ENCODE results near the gene EMILIN3.

EMILIN3 gene

DNA sequence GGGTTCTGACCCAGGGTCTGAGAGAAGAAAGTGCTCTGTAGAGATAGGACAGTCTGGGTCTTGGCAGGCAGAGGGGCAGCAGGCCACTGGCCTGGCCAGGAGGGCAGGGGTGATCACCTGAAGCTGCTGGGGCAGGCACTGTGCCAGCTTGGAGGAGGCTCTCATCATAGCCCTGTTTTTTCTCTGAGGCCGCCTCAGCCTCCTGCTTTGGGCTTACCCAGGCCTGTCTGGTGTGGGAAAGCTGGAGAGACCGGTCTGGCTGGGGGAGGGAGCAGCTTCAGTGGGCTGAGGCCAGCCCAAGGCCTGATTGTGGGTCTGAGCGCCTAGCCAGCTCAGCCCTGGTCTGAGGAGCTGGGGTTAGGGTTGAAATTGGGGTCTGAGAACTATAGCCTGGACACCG, 22.1 kb downstream of the EMILIN3 start:
- DNase-seq = no peak

DNA sequence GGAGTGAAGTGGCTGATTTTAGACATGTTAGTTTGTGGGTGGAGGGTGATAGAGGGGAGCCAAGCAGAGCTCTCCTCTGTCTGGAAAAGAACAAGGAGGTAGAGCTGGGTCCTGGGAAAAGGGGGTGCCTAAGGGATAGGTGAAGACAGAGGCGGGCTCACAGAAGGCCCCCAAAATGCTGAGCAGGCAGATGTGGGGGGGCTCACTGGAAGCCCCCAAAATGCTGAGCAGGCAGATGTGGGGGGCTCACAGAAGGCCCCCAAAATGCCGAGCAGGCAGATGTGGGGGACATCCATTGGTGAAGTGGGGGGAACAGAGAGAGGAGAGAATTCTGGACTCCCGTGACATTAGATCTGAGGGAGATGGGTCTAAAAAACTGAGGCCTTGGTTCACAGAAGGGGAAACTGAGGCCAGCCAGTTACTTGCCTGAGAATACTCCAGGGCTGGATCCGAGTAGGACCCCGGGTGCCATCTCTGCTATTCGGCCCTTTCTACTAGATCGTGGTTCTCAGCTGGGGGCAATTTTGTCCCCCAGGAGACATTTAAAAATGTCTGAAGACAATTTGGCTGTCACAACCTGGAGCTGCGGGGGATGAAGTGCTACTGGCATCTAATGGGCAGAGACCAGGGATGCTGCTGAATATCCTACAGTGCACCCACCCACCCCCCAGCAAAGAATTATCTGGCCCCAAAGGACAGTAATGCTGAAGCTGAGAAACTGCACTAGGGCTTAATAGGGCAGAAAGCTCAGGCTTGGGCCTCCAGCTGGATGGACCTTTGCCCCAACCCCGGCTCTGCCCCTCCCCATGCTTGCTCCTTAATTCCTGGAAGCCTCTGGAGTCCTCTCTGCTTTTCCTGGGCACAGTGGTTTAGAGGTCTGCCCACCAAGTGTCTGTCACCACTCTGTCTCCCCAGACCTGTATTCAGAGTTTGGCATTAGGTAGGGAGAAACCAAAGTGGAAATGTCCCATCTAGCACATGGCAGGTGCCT, 23.8 kb downstream of the EMILIN3 start:
- no peak for DNase-seq

DNA sequence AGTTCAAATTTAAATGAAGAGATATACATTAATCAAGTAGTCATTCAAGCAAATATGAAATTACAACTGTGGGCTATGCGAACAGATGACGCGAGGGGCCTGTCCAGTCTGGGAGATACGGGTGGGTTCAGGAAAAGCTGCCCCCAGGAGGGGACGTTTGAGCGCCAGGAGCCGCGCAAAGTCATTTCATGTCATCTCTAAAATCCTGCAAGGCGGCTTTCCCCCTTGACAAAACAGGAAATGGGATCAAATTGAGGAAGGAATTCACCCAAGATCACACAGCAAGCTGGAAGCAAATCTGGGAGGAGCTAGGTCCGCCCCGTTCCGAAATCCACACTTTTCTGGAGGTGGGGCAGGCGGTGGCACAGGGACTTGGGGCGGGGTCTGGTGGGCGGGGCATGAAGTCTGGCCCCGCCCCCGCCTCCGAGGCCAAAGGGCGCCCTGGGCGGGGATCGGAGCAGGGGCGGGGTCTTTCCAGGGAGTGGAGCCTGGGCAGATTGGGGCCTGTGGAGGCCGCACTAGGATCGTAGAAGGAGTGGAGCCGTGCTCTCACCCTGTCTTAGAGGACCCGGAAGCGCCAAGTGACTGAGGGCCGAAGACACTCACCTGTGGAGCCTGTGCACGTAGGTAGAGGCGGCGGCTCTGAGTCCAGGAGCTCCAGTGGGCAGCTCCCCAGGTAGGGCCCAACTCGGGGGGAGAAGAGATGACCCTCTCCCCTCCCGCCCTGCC, 26.1 kb downstream of the EMILIN3 start, which contains the start of gene LPIN3:
Gene LPIN3 (plus strand): TSS at position 495 of the 729 bp plus-strand sequence. CDS start 4,983 bp downstream, outside the sequence.
- no peak for DNase-seq

DNA sequence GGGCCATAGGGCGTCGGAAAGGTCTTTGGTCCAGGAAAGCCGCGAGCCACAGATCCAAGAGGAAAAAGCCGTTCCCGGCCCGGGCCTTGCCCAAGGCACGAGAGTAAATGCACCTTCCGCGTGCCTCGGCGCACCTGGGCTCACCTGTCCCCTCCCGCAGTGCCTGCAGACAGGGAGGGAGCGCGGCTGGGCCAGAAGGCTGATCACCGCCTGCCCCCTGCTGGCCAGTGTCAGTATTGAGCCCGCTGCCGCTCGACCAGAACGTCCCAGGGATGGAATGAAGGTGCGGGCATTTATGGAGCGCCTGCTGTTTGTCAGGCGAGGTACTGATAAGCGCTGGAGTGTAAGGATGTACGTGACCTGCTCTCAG, 26.7 kb downstream of the EMILIN3 start:
- peak; percentile 81 for DNase-seq

DNA sequence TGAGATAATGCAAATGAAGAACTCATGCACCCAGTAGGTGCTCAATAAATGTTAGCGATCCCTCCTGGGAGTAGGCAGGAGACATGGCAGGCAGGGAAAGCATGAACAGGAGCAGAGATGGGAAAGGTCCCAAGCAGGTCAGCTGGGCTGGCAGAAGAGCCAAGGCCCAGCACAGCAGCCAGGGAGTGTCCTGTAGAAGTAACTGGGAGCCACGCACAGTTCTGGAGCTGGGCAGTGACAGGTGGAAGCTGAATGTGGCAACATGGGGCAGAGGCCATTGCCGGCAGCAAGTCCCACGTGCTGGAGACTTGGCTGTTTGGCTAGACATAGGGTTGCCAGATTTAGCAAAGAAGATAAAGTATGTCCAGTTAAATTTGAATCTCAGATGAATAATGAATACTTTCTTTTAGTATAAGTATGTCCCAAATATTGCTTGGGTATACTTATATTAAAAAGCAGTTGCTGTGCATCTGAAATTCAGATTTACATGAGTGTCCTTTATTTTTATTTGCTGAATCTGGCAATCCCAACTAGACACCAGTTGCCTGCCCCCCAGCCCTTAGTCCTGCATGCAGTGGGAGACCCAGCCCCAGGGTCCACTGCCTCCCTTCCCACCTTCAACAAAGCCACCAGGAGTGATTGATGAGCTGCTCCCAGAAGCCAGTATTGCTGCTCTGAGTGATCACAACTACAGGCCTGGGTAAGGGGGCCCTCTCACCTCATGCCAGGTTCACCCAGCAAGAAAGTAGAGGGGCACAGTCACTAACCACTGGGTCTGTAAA, 29.7 kb downstream of the EMILIN3 start:
- DNase-seq = no peak

DNA sequence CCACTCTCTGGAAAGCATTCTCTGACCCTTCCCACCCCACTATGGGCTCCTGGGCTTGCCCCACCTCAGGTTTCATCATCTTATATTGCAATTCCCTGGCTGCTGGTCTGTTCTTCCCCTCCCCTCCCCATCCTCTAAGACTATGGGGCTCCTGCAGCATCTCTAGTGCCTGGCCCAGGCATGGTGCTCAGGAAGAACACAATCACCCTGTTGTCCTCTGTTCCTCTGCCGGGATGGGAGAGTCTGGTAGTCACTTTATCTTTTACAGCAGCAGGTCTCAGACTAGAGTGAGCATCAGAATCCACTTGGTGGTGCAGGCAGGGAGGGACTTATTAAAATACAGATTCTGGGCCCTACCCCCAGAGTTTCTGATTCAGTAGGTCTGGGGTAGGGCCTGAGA, 31.0 kb downstream of the EMILIN3 start:
- no peak for DNase-seq

DNA sequence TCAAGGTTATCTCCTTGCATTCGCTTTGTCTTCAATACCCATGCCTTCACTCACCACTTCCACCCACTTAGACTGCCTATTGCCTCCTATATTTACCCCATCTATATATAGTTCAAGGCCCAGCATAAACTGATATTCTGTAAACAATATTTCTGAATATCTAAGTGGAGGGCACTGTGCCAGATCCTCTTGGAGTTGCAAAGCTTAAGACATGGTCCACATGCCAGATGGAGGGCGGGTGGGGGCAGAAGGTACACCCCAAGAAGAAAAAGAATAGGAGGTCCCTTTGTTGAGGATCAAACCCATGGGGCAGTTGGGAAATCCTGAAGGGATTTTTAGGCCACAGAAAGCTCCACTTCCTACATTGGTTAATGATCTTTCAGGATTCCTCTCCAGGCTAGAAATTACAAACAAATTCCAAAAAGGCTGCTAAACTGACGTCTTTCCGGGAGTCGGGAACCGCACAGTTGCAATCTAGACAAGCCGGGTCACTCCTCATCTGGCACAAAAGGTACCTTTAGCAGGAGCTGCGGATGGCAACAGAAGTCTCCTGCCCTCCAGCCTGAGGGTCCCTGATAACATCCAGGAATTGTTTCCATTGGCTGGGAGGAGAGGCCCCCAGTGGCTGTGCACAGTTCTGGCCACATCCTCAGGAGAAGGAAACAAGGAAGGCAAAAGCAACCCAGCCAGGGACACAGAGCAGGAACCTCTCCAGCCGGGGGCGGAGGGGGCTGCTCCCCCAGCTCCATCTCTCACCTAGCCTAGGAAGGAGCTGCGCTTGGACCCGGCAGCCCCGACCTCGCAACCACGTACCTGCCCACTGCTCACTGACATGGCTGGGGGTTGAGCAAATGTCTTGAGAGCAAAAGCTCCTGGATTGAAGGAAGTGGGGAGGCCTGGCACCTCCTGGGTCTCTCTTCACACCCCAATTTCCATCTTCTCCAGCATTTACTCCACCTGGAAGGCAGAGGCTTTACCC, 31.9 kb downstream of the EMILIN3 start:
- DNase-seq = no peak

DNA sequence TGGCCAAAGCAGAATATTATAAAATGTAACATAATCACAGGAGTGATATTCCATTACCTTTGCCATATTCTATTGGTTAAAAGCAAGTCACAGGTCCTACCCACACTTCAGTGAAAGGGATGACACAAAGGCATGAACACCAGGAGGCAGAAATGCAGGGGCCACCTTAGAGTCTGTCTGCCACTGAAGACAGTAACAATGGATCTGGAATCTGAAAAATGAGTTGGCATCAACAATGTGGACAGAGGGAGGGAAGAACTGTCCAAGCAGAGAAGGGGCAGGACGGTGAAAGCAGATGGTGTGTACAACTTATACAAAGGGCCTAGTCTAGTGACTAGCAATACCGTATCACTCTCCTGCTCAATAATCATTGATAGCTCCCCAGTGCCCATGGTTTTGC, 32.6 kb downstream of the EMILIN3 start:
- no peak for DNase-seq

DNA sequence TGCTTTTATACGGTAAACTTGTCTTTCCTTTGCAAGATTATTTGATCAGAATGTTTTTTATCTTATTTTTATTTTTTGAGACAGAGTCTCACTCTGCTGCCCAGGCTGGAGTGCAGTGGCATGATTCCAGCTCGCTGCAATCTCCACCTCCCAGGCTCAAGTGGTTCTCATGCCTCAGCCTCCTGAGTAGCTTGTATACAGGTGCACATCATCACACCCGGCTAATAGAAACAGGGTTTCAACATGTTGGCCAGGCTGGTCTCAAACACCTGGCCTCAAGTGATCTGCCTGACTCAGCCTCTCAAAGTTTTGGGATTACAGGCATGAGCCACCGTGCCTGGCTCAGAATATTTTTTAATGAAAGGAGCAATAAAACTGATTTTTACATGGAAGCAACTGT, 34.9 kb downstream of the EMILIN3 start:
- DNase-seq = no peak

DNA sequence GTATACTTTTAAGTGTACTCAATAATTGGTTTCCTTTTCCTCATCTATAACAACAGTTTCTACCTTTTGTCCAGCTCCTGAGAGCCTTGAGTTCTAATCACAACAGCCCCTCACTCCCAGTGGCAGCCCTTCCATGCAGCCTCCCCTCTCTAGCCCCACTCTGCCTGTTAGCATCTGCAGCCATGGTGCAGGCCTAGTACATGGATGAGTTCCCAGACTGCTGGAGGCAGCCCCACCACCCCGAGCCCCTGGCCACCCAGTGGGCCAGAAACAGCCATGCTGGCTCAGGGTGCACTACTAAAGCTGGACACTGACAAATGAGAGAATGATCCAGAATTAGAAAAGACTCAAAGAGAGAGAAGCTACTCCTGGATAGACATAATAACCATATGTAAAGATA, 35.7 kb downstream of the EMILIN3 start:
- DNase-seq = no peak

DNA sequence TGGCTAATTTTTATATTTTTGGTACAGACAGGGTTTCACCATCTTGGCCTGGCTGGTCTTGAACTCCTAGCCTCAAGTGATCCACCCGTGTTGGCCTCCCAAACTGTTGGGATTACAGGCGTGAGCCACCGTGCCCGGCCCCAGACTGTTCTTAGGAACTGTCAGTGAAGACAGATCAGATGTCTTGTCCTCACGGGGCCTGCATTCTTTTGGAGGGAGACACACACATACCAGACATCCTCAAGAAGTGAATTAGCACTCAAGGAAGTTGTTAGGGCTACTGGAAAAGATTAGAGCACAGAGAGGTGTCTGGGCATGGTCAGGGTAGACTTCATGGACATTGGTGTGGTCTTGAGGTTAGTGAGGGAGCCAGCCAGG, 36.3 kb downstream of the EMILIN3 start:
- DNase-seq = no peak

DNA sequence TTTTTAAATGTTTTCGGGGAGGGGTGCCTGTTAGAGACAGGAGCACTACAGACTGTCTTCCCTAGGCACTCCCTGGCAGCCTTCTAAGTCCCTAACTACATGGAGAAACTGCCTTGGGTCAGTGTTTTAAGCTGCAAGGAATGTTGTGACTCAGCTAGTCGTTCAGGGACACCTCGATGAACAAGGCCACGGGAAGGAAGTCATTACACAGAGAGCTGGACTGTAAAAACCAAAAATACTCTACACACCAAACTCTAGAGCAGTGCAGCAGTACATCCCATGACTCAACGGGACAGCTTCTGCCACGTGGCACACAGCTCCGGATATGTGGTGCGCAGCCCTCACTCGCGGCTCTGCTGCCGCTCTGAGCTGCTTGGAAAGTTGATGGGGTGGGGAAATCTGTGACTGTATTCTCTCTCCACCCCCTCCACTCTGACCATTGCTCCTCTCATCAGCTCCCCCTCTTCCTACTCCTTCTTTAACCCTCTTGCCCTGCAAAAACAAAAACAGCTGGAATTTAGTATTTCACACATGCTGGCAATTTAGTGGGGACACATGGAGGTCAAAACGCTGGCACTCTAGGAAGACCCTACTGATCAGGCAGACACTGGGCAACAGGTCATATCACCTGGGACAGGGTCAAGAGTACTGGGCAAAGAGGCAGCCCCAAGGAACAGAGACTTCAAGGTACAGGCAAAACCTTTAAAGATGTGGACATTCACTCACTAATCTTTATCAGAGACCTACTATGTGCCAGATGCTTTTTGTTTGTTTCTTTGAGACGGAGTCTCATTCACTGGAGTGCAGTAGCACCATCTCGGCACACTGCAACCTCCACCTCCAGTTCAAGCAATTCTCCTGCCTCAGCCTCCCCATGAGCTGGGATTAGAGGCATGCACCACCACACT, 36.9 kb downstream of the EMILIN3 start:
- DNase-seq = no peak

DNA sequence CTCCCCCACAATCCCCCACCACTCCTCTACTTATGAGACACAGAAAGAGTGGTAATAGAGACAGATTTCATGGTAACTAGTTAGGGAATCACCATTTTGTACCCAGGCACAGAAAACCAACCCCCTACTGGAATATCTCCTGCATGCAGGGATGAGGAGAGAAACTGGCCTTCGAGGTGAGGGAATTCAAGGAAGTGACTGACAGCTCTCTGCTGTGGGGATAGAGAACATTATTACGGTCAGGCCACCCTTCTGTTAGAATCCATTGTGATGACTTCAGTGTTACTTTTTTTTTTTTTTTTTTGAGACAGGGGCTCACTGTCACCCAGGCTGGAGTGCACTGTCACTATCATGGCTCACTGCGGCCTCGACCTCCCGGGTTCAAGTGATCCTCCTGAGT, 39.4 kb downstream of the EMILIN3 start:
- no peak for DNase-seq

DNA sequence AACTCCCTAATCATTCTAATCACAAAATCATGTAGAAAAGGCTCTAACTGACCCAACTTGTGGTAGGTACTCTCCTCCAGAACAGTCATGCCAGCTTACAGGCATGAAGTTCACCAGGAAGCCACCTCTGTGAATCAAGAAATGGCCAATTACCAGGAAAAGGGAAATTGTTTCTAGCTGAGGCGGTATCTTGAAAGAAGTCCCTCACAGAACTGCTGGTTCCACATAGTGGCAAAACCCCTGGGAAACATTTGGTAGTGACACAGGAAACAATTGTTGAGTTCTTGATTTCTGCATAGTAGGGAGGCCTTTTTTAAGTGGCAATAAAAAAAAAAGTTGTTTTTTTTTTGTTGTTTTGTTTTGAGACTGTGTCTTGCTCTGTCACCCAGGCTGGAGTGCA, 45.6 kb downstream of the EMILIN3 start:
- no peak for DNase-seq

DNA sequence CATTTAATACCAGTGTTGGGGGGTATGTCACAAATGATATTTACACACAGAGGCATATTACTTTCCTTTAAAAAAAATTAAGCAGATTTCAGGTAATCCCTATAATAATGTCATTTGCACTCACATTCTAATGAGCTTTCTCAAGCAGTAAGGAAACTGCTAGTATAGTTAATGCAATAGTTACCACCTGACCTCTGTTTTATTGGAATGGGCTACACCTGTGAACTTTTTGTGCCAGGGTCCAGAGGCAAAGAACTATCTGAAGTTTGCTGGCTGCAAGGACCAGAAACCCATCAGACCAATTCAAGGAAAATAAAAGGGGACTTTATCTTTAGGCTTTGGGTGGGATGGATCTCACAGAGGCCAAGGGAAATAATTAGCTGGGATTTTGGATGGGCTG, 46.2 kb downstream of the EMILIN3 start:
- DNase-seq = no peak

DNA sequence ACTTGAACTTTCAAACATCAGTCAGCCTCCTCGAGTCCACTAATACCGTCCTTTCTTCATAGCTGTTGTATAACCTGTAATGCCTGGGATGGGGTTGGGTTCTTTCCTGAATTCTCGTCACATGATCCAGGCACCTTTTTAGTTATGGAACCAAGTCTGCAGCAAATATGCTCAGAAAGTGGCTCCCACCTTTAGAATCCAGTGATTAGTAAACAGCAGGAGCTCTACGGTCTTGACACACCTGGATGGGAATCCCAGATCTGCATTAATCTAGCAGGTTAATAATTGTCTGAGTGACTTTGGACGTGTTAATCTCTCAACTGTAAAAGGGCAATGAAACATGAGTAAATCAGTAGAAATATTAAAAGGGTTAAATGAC, 48.4 kb downstream of the EMILIN3 start:
- DNase-seq = no peak

DNA sequence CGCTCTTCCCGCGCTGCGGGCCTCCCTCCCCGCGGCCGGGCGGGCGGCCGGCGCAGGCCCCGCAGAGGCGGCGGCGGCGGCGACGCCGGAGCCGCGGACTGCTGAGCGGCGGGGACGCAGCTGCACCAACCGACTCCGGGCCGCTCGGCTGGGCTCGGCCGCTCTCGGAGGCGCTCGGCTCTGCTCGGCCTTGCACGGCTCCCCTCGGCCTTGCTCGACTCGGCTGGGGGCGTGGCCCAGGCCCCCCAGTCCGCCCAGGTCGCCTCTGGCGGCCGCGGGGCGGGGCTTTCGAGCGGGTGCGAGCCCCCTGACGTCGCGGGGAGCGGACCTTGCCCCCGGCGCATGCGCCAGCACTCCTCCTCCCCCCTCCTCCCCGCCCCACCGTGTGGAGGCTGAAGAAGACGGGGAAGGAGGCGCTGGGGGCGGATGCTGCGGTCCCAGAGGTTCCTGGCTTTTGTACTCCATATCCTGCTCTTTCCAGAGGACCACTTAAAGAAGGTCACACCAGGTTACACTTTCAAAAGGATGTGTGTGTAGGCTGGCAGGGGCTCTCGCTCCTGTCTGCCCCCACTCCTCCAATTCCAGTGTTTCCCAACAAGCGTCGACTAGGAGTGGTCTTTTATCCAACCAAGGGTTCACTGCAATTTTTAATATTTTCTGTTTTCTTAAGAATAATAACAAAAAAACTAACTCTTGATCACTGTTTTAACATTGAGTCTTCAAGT, 48.9 kb downstream of the EMILIN3 start, which contains the start of gene ZHX3:
Gene ZHX3 (minus strand): TSS at position 186 of the 725 bp plus-strand sequence. CDS start 112,815 bp downstream, outside the sequence.
- peak; percentile 95 for DNase-seq

DNA sequence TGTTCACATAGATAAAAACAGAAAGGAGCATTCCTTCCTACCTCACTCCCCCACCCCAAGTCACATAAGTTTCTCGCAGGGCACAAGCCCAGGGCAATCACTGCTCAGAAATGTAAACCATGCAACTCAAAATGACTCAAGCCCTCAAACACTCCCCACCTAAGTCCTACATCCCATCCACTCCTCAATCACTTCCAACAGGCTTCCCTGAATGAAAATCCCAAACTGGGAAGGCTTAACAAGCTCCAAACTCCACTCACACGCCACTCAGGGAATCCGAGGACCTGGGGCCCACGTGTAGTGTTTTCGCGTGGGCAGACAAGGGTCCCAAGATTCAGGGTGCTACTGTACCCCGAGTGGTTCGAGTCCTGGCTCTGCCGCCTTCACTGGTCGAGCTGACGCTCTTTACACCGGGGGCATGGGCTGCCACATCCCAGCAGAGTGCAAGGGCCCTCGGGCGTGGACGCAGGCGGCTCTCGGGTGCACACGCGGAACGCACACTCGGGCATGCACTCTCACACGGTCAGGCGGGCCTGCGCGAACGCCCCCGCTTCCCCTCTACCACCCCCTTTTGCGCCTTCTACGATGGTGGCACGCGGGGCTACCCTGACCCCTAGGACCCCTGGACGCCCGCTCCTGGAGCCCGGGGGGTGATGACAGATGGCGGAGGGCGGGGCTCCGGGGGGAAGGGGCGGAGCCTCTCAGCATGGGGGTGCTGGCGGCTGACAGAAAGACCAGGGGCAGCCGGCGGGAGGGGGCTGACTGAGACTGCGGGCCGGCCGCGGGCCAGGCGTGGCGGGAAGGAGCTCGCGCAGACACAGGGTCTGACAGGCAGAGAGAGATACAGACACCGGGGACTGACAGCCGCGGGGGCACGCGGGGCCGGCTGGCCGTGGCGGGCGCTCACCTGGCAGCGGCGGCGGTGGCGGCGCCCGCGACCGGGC, 49.7 kb downstream of the EMILIN3 start:
- no peak for DNase-seq

DNA sequence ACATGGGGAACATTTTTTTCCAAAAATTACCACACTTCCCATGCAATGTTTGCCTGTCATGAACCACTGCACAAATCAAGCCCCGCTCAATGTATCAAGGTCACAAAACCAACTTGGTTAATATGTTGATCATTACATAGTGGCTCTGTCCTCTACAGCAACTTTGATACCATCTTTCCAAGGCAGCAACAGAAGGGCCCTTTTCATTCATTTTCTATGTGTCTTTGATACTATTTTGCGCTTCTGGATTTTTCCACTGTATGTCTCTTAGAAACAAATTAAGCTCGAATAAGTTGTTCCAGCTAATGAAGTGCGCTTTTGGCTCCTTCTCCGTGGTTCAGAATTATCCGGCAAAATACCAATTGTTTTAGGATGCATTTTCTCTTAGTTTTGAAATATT, 50.6 kb downstream of the EMILIN3 start:
- DNase-seq = no peak

All from NCI-H510A (cell line).